Stimulated activated memory B cell treated with anti-CD40 and anti-IgM and Interleukin-4, amounts not matched to agents 10 μg/mL and 1 μg/mL and 100 μg/mL, for 72 hours (primary cell): ENCODE results near the gene TIMM17B.

Experiments used
- ATAC-seq: fragments of 150-1000 bp; cut with Tn5 transposase; 2 replicates; pipeline ENCODE4 v1.10.0; 2021
- H3K27ac Mint-ChIP-seq: one replicate; pipeline ENCODE4 v1.8.0; 2022; ENCODE audit warnings: mild to moderate bottlenecking, mixed read lengths
- H3K27me3 Mint-ChIP-seq: one replicate; pipeline ENCODE4 v1.8.0; 2022; ENCODE audit warnings: mixed read lengths
- H3K36me3 Mint-ChIP-seq: one replicate; pipeline ENCODE4 v1.8.0; 2022; ENCODE audit warnings: mixed read lengths
- H3K4me1 Mint-ChIP-seq: one replicate; pipeline ENCODE4 v1.8.0; 2022; ENCODE audit warnings: mixed read lengths
- H3K4me3 Mint-ChIP-seq: one replicate; pipeline ENCODE4 v1.8.0; 2022; ENCODE audit warnings: mild to moderate bottlenecking, moderate library complexity, mixed read lengths
- H3K9me3 Mint-ChIP-seq: one replicate; pipeline ENCODE4 v1.8.0; 2022; ENCODE audit warnings: mixed read lengths

TIMM17B gene

DNA sequence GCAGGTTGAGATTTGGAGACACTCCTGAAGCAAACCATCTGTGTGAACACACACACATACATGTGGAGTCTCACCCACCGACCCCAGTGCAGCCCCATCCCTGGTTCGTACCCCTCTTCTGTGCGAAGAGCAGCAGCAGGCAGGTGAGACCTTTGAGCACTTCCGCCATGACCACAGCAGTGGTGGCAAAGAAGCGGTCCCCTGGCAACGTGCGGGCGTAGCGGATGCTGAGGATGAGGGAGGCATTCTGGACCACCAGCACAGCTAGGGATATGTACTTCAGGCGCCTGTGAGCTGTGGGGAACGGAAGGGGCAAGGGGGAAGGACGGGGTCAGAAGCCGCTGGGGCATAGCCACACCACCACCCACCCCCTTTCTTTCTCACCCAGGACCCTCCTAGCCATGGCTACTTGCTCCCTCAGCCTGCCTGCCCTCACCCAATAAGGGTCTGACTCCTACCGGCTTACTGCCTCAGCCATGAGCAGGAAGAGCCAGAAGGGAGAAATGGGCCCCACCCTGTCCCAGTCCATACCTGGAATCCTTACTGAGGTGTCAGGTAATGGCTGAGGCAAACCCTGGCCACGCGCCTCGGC lies 12.2 kb upstream of the TIMM17B start:
- H3K9me3 Mint-ChIP-seq, result no peaks in the 10 kb centered on the region
- no peak overlapping the region for H3K27ac Mint-ChIP-seq
- peaks cover 19% of the 10 kb centered on the region for H3K36me3 Mint-ChIP-seq
- no peaks in the 10 kb centered on the region for H3K27me3 Mint-ChIP-seq
- peaks cover 34% of the 10 kb centered on the region for H3K4me1 Mint-ChIP-seq
- ATAC-seq, result no peak
- no peak overlapping the region for H3K4me3 Mint-ChIP-seq

DNA sequence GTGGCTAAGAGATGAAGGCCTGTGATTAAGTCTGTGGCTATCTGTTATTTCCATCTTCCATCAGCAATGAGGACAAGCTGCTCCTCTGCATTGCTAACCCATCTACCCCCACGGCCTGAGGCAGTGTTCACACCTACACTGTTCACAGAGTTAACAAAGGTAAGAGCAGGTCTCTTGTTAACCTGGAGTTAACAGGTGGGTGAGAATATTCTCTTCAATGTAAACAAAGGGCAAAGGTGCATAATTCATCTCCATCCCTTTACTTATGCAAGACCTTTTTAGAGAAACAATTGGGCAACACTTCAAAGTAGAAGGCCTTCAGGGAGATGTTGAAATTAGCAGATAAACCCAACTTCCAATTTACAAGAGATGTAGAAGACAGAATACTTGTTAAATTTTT lies 11.0 kb upstream of the TIMM17B start:
- Mint-ChIP-seq H3K36me3 (peaks cover 15% of the 10 kb centered on the region), H3K4me1 (peaks cover 23% of the 10 kb centered on the region), H3K9me3 (no peaks in the 10 kb centered on the region), H3K4me3 (no peak overlapping the region), H3K27me3 (no peaks in the 10 kb centered on the region), H3K27ac (no peak overlapping the region)
- ATAC-seq, result no peak

DNA sequence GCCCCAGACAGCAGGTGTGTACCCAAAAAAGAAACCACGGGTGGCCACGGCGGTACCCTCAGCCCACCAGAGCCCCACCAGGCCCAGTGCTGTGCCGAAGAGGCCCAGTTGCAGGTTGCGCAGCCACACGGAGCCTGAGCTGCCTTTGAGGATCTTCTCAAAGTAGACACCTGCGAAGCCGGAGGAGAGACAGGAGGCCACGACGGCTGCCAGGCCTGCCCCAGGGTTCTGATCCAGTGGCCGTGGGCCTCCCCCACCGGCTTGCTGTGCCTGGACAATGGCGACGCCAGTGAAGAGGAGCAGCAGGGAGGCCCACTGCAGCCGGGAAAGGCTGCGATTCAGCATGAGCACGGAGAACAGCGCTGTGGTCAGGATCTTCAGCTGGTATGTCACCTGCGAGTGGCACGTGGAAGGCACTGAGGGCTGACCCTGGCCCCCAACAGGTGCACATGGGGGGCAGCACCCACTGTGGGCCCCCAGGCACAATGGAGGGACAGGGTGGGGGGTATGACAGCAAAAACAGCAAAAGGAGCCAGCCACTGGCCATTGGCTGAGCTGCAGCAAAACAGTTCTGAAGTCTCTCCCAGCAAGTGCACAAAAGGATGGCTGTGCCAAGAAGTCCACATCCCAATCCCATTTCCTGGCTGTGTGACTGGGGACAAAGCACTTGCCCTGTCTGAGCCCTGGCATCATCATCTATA lies 7.7 kb upstream of the TIMM17B start:
- Mint-ChIP-seq H3K27me3 (no peaks in the 10 kb centered on the region), H3K9me3 (no peaks in the 10 kb centered on the region), H3K4me3 (no peak overlapping the region), H3K36me3 (peaks cover 14% of the 10 kb centered on the region), H3K4me1 (no peaks in the 10 kb centered on the region), H3K27ac (no peak overlapping the region)
- ATAC-seq, result no peak

DNA sequence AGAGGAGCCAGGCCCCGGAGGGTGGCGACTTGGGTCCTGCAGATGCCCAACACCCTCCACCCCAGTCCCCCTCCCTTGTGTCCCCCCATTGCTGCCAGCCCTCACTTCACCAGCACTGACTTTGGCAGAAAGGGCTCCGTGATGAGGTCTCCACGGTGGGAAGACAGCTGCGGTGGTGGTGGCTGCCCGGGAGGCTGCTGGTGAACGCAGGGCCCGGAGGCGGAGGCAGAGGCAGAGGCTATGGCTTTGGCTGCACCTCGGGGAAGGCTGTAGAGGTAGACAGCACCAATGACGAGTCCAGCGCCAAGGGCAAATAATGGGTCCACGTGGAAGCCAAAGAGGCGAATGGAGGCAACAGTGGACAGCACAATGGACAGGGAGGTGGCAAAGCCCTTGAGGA lies 7.1 kb upstream of the TIMM17B start:
- Mint-ChIP-seq H3K4me3 (no peak overlapping the region), H3K9me3 (no peaks in the 10 kb centered on the region), H3K4me1 (no peaks in the 10 kb centered on the region), H3K27me3 (no peaks in the 10 kb centered on the region), H3K27ac (no peak overlapping the region), H3K36me3 (peaks cover 14% of the 10 kb centered on the region)
- no peak for ATAC-seq

DNA sequence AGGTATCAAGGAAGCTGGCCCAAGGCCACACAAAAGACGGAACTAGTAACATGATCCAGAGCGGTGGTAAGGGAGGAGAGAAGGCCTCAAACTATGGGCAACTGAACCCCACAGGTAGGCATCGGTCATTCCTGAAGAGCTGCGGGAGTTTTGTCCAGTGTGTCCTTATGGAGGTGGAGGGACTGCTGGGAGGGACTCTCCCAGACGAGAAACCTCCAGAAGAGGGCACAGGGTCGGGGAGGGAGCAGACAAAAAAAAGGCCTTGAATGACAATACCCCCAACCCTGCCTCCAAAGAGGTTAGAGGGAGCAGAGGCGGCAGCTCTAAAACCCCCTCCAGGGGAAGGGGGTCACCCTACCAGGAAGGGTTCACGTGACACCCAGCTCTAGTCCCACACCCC lies 6.6 kb upstream of the TIMM17B start:
- no peak for ATAC-seq
- Mint-ChIP-seq H3K36me3 (peaks cover 14% of the 10 kb centered on the region), H3K4me1 (no peaks in the 10 kb centered on the region), H3K27ac (no peak overlapping the region), H3K4me3 (no peak overlapping the region), H3K27me3 (no peaks in the 10 kb centered on the region), H3K9me3 (no peaks in the 10 kb centered on the region)

DNA sequence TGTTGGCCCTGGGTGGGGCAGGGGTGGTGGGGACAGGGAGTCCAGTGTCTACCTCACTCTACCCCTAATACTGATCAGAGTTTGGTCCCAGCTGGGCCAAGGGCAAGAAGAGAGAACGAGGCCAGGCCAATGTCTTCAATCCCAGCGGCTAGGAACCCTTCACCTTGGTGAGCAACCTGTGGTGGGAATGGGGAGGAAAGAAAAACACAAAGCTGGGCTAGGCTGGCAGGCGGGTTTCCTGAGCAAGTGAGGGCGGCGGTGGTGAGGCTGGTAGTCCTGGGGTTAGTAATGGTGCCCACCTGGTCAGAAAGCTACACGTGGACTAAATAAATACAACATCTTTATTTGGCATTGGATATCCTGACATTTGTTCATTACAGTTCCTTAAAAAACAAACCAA lies 5.7 kb upstream of the TIMM17B start:
- Mint-ChIP-seq H3K4me1 (peaks cover under 1% of the 10 kb centered on the region), H3K4me3 (no peak overlapping the region), H3K27me3 (no peaks in the 10 kb centered on the region), H3K36me3 (peaks cover 14% of the 10 kb centered on the region), H3K27ac (no peak overlapping the region), H3K9me3 (no peaks in the 10 kb centered on the region)
- ATAC-seq, result no peak

DNA sequence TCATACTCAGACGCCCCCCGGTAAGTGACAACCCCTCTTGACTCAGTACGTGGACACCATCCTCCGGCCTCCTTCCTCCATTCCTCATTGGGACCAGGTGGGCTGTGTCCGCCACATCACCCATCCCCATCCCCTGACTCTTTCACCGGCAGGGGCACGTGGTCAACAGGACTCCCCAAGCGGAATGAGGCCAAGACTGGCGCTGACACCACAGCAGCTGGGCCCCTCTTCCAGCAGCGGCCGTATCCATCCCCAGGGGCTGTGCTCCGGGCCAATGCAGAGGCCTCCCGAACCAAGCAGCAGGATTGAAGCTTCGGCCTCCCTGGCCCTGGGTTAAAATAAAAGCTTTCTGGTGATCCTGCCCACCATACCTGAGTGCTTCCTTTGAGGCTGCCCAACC lies 5.2 kb upstream of the TIMM17B start:
- H3K27ac Mint-ChIP-seq, result no peak overlapping the region
- ATAC-seq, result no peak
- H3K4me3 Mint-ChIP-seq, result no peak overlapping the region
- no peaks in the 10 kb centered on the region for H3K9me3 Mint-ChIP-seq
- peaks cover 4% of the 10 kb centered on the region for H3K4me1 Mint-ChIP-seq
- no peaks in the 10 kb centered on the region for H3K27me3 Mint-ChIP-seq
- H3K36me3 Mint-ChIP-seq, result peaks cover 14% of the 10 kb centered on the region

DNA sequence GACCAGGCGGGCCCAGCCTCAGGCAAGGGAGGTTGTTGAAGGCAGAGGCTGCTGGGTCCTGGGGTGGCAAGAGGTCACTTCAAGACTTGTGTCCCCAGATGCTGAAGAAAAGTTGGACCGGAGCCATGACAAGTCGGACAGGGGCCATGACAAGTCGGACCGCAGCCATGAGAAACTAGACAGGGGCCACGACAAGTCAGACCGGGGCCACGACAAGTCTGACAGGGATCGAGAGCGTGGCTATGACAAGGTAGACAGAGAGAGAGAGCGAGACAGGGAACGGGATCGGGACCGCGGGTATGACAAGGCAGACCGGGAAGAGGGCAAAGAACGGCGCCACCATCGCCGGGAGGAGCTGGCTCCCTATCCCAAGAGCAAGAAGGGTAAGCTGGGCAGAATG lies 4.6 kb upstream of the TIMM17B start:
- H3K9me3 Mint-ChIP-seq, result no peaks in the 10 kb centered on the region
- H3K27me3 Mint-ChIP-seq, result no peaks in the 10 kb centered on the region
- no peak overlapping the region for H3K4me3 Mint-ChIP-seq
- ATAC-seq, result no peak
- peaks cover 4% of the 10 kb centered on the region for H3K4me1 Mint-ChIP-seq
- no peak overlapping the region for H3K27ac Mint-ChIP-seq
- peaks cover 14% of the 10 kb centered on the region for H3K36me3 Mint-ChIP-seq

DNA sequence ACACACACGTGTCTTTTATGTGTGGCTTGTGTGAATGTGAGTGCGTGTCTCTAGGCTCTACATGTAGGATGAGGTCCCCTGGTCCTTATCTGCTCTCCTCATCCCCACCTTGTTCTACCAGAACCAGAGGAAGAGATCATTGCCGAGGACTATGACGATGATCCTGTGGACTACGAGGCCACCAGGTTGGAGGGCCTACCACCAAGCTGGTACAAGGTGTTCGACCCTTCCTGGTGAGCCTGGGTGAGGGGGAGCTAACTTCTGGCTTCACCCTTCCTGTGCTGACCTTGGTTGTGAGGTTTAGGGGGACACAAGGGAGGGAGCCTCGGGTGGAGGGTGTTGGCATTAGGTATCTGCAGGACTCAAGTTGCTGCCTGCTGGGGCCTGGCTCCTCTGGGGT lies 3.5 kb upstream of the TIMM17B start:
- no peaks in the 10 kb centered on the region for H3K9me3 Mint-ChIP-seq
- no peak for ATAC-seq
- H3K4me3 Mint-ChIP-seq, result no peak overlapping the region
- peaks cover 11% of the 10 kb centered on the region for H3K4me1 Mint-ChIP-seq
- peaks cover 14% of the 10 kb centered on the region for H3K36me3 Mint-ChIP-seq
- H3K27me3 Mint-ChIP-seq, result no peaks in the 10 kb centered on the region
- H3K27ac Mint-ChIP-seq, result no peak overlapping the region

DNA sequence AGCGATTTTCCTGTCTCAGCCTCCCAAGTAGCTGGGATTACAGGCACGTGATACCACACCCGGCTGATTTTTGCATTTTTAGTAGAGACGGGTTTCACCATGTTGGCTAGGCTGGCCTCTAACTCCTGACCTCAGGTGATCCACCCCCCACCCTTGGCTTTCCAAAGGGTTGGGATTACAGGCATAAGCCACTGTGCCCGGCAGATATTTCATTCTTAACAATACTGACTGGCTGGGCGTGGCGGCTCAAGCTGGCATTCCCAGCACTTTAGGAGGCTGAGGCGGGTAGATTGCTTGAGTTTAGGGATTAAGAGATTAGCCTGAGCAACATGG lies 1.5 kb upstream of the TIMM17B start:
- Mint-ChIP-seq H3K4me1 (peaks cover 20% of the 10 kb centered on the region), H3K9me3 (no peaks in the 10 kb centered on the region), H3K4me3 (peak overlapping the region; percentile 36), H3K27me3 (no peaks in the 10 kb centered on the region), H3K36me3 (peaks cover 12% of the 10 kb centered on the region), H3K27ac (peak overlapping the region; percentile 84)
- ATAC-seq, result no peak

DNA sequence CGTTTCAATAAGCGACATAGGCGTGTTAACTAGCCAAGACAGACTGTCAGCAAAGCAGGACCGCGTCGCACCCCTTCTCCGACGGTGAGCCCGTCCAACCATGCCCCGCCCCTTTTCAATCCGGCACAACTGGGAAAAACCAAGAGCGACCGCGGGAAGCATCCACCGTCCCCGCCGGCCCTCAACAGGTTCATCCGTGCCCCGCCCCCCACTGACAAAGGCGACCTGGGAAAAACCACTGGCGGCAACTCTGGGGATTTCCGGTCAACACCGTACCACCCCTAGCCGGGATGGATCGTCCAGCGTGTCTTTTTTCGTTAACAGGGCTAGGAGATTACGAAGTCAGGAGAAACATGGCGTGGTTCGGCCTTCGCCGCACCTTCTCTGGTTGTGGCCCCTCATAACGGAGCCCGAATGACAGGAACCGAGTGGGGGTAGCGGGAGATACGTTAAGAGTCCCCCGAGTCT lies 377 bp downstream of the TIMM17B start:
- no peaks in the 10 kb centered on the region for H3K9me3 Mint-ChIP-seq
- H3K4me1 Mint-ChIP-seq, result peaks cover 20% of the 10 kb centered on the region
- ATAC-seq, result peak; percentile 24
- peak overlapping the region; percentile 84 for H3K27ac Mint-ChIP-seq
- peaks cover 6% of the 10 kb centered on the region for H3K36me3 Mint-ChIP-seq
- no peaks in the 10 kb centered on the region for H3K27me3 Mint-ChIP-seq
- H3K4me3 Mint-ChIP-seq, result peak overlapping the region; percentile 84

DNA sequence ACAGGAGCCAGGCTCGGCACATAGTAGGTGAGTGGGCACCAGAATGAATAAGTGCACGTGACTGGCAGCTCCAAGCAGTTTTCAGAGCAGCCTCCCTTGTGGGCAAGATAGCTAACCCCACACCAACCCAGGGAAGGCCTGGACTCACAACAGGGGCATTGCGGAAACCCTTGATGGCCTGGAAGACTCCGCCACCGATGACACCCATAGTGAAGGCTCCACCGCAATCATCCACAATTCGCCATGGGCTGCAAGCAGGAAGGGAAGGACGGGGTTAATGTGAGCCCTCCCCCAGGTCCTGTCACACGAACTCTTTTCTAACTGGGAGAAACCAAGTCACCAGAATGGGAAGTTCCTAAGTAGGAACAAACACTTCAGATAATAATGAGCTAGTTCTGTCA lies 957 bp downstream of the TIMM17B start:
- Mint-ChIP-seq H3K36me3 (no peaks in the 10 kb centered on the region), H3K4me3 (peak overlapping the region; percentile 84), H3K27ac (peak overlapping the region; percentile 84), H3K9me3 (no peaks in the 10 kb centered on the region), H3K4me1 (peaks cover 20% of the 10 kb centered on the region), H3K27me3 (no peaks in the 10 kb centered on the region)
- no peak for ATAC-seq

DNA sequence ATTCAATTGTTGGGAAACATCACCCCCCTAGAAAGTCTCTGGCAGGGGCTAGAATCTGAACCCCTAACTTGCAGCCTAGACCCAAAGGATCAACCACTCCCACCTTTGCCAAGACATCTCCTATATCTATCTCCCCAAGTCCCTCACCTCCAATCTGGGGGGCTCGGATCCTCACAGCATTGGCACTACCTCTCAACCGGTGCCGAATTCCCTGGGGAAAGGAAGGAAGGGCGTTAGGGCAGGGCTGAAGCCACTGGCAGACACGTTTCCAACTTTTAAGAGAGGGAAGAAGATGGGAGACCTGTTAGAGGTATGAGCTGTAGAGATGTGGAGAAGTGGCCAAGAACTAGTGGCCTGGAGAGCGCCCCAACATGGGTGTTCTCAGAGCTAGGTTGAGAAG lies 2.7 kb downstream of the TIMM17B start:
- ATAC-seq, result no peak
- Mint-ChIP-seq H3K27ac (no peak overlapping the region), H3K27me3 (no peaks in the 10 kb centered on the region), H3K4me3 (no peak overlapping the region), H3K4me1 (peaks cover 31% of the 10 kb centered on the region), H3K36me3 (no peaks in the 10 kb centered on the region), H3K9me3 (no peaks in the 10 kb centered on the region)

DNA sequence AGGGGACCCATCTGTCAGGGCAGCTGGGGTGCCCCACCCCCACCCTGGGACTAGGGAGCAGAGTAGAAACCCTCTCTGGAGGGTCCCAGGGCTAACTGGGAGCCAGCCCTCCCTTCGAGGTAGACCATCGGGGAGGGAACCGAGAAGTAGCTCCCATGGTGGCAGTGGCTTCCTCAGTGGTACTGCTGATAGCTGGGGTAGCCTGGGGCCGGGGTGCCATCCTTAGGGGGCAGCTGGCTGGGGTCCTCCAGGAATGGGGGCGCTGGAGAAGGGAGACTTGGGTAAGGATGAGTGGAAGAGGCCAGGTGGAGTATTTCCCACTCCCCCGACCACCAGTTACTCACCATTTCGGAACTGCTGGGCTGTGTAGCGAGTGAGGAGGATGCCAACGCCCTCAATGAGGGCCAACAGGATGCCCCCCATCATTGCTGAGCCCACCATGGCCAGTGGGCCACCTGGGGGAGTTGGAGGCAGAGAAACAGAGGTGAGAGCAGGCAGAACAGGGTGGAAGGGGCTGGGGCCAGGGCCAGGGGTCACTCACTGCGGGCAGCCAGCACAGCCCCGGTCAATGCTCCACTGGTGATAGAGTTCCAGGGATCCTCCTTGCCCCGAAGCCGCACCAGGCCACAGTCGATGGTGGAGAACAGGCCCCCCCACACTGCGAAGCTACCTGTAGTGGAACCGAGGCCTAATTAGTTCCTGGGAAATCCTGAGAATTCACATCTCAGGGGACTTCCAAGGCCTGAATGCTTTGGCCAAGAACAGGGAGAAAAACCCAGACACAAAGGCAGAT lies 3.8 kb downstream of the TIMM17B start:
- H3K36me3 Mint-ChIP-seq, result no peaks in the 10 kb centered on the region
- H3K9me3 Mint-ChIP-seq, result no peaks in the 10 kb centered on the region

DNA sequence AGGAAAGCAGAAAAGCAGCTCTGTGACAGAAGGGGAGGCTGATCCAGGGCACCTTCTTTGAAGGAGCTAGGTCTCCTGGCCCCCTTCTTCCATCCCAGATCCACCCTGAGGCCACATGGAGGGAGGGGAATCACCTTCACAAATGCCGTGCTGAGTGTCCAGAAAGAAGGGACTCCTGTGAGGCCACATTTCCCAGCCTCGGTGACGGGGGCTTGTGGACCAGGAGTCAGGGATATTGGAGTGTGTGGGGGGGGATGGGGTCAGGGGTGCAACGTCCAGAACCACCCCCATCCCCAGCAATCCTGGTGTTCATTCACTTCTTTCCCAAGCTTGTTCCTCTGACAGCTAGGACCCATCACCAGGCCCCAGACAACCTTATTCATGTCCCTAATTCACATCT lies 4.7 kb downstream of the TIMM17B start:
- no peaks in the 10 kb centered on the region for H3K9me3 Mint-ChIP-seq
- no peaks in the 10 kb centered on the region for H3K36me3 Mint-ChIP-seq
- H3K27ac Mint-ChIP-seq, result no peak overlapping the region
- ATAC-seq, result no peak
- H3K4me3 Mint-ChIP-seq, result no peak overlapping the region
- H3K27me3 Mint-ChIP-seq, result no peaks in the 10 kb centered on the region
- peaks cover 27% of the 10 kb centered on the region for H3K4me1 Mint-ChIP-seq

More for the DNA sequence above, 3.8 kb downstream of the TIMM17B start:
- no peak overlapping the region for H3K4me3 Mint-ChIP-seq
- ATAC-seq, result no peak
- H3K4me1 Mint-ChIP-seq, result peaks cover 31% of the 10 kb centered on the region
- H3K27ac Mint-ChIP-seq, result no peak overlapping the region
- H3K27me3 Mint-ChIP-seq, result no peaks in the 10 kb centered on the region
